Bronchial epithelial cell (primary cell): ENCODE results near the gene ANKRD11. TPM values are rescaled to one million over a fixed set of nuclear protein-coding genes. Genes with fewer than 3 reads are reported as not detected.
A peak's percentile ranks its signal among the peaks of the same experiment; 100 is the strongest.
"Not testable (repeated sequence)": the region's sequence is repeated elsewhere in the genome, so short reads cannot be mapped to it uniquely, and the experiment has no call there.

Experiments used
- DNase-seq: peaks from one replicate; pipeline ENCODE4 v3.0.0-alpha.2; 2010; ENCODE audit warnings: low read depth
- FAIRE-seq: peaks from 2 replicates; lab custom pipeline; 2011; peaks lifted over from hg19 to GRCh38; lab: Jason Lieb, UNC
- H3K27me3 ChIP-seq: 2 replicates; pipeline ENCODE4 v1.5.1; 2011; ENCODE audit warnings: low read length; ENCODE audit not compliant: control insufficient read depth, insufficient read depth
- H3K36me3 ChIP-seq: 2 replicates; pipeline ENCODE4 v1.5.1; 2011; ENCODE audit warnings: low read length; ENCODE audit not compliant: control insufficient read depth, insufficient read depth
- H3K4me3 ChIP-seq: 2 replicates; pipeline ENCODE4 v1.5.1; 2011; ENCODE audit warnings: mild to moderate bottlenecking, low read depth, low read length, control low read depth
- total RNA-seq: library from RNA; depleted of rRNA; stranded (reverse); fragments of >200 nt; gene quantifications from 2 replicates; pipeline ENCODE4 v1.2.1, GENCODE V29; 2014
- TF ChIP-seq, protein P1 (sequence below): IDR thresholded peaks from 2 replicates; pipeline ENCODE4 v1.5.1; 2011; ENCODE audit warnings: mild to moderate bottlenecking, moderate library complexity, low read length, control low read depth, inconsistent platforms; ENCODE audit not compliant: insufficient read depth, severe bottlenecking

The ANKRD11 gene
- total RNA-seq, 1 donor from 2014 or later, result 64.5 TPM

DNA sequence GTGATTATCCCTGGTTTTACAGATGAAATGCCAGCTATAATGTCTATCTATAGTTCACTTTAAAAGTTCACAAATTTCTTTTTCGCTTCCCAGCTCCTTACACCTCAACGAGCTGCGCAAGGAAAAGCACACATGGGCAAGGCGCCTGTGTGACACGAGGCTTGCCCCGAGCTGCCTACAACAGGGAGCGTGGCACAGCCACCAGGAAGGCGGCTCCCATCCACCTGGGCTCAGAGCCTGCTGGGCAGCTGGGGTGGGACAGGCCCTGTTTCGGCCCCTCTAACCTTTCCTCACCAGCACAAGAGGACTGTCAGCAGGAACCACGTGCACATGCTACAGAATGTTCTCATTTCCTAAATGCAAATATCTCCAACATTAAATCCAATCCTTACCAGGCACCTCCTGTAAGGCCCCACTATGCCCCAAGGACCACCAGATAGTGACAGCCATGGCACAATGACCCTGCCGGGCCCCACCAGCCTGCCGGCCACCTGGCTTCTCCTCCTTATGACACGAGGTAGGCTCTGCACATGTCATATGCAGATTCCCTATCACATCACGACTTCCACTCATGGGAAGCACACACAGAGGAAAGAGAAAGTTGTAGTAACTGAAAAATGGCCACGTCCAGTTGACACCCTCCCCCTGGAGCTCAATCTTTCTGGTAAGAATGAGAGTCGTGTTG is 180.8 kb downstream of the ANKRD11 start:
- FAIRE-seq, result no peak
- peaks cover 21% of the 10 kb centered on the region for H3K36me3 ChIP-seq
- no peak for DNase-seq
- H3K27me3 ChIP-seq, result no peaks in the 10 kb centered on the region
- TF ChIP-seq, protein P1, sequence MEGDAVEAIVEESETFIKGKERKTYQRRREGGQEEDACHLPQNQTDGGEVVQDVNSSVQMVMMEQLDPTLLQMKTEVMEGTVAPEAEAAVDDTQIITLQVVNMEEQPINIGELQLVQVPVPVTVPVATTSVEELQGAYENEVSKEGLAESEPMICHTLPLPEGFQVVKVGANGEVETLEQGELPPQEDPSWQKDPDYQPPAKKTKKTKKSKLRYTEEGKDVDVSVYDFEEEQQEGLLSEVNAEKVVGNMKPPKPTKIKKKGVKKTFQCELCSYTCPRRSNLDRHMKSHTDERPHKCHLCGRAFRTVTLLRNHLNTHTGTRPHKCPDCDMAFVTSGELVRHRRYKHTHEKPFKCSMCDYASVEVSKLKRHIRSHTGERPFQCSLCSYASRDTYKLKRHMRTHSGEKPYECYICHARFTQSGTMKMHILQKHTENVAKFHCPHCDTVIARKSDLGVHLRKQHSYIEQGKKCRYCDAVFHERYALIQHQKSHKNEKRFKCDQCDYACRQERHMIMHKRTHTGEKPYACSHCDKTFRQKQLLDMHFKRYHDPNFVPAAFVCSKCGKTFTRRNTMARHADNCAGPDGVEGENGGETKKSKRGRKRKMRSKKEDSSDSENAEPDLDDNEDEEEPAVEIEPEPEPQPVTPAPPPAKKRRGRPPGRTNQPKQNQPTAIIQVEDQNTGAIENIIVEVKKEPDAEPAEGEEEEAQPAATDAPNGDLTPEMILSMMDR, result no peak
- H3K4me3 ChIP-seq, result no peak overlapping the region

DNA sequence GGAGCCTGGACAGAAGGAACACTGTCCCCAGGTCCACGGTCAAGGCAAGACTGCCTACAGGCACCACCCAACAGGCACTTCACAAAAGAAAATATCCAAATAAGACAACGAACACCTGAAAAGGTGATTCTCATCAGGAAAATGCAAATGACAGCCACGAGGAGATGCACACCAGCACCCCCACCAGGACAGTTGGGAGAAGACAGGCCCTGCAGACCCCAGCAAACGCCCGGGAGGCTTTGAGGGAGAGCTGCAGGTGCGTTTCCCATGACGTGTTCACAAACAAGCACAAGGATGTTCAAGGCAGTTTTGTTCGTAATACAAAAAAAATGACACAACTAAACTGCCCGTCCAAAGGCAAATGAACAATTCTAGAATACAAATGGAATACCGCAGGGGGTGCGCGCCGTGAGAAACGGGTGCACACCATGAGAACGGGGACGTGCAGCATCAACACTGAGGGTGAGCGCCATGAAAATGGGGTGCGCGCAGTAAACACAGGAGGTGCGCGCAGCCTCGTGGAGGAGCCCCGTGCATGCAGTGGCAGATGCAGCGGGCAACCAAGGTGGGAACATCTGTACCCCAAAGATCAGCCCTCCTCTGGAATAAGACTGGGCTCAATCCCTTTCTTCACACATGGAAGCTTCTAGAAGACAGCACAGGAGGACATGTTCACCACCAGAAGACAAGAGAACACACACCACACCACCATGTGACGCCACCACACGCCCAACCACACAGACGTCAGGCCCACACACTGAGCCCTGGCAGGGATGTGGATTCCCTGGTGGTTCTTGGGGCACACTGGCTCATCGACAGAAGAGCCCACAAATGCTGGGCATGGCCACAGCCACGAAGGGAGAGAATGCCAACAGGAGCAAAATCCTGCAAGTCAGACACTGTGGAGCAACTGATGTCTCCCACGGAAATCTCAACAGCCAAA is 181.7 kb downstream of the ANKRD11 start:
- no peak overlapping the region for H3K4me3 ChIP-seq
- H3K36me3 ChIP-seq, result peaks cover 31% of the 10 kb centered on the region
- FAIRE-seq (no peak), DNase-seq (no peak)
- no peaks in the 10 kb centered on the region for H3K27me3 ChIP-seq
- TF ChIP-seq, protein P1, result peak; percentile 47

DNA sequence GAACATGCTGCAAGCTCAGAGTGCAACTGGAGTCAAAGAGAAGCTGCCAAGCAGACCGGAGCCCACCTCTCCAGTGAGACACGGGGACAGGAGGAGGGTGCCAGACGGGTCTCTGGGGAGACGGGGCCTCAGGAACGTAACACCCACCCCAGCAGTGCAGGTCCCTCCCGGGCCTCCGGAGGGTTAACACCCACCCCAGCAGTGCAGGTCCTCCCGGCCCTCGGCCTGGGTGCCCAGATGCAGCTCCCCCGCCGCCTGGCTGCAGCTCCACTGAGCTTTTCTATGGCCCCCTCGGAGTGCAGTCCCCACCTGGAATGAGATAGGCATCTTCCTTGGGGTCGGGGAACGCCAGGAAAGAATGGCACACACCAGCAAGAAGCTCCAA is 182.9 kb downstream of the ANKRD11 start:
- H3K36me3 ChIP-seq, result peaks cover 32% of the 10 kb centered on the region
- FAIRE-seq, result no peak

DNA sequence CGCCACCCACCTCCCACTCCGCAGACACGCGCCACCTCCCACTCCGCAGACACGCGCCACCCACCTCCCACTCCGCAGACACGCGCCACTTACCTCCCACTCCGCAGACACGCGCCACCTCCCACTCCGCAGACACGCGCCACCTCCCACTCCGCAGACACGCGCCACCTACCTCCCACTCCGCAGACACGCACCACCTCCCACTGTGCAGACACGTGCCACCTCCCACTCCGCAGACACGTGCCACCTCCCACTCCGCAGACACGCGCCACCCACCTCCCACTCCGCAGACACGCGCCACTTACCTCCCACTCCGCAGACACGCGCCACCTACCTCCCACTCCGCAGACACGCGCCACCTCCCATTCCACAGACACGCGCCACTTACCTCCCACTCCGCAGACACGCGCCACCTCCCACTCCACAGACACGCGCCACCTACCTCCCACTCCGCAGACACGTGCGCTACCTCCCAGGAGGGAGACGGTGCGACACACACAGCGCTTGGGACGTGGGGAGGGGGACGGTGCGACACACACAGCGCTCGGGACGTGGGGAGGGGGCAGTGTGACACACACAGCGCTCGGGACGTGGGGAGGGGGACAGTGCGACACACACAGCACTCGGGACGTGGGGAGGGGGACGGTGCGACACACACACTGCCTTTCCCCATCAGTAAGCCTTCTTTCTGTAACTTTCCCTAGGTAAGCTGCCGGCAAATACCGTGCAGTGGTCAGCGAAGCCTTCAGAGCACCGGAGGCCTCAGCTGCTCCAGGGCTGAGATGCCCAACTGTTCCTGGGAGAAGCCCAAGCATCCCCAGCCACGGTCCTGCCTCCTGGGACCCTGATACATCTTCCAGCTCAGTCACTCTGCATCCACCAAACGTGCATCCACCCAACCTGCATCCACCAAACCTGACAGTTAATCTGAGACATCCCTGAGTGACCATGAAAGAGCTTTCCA is 183.6 kb downstream of the ANKRD11 start:
- peaks cover 30% of the 10 kb centered on the region for H3K36me3 ChIP-seq
- not testable (repeated sequence) for H3K4me3 ChIP-seq, H3K27me3 ChIP-seq, DNase-seq, FAIRE-seq

More for the DNA sequence above, 182.9 kb downstream of the ANKRD11 start:
- TF ChIP-seq, protein P1, result no peak
- Histone ChIP-seq H3K4me3 (no peak overlapping the region), H3K27me3 (no peaks in the 10 kb centered on the region)
- no peak for DNase-seq

DNA sequence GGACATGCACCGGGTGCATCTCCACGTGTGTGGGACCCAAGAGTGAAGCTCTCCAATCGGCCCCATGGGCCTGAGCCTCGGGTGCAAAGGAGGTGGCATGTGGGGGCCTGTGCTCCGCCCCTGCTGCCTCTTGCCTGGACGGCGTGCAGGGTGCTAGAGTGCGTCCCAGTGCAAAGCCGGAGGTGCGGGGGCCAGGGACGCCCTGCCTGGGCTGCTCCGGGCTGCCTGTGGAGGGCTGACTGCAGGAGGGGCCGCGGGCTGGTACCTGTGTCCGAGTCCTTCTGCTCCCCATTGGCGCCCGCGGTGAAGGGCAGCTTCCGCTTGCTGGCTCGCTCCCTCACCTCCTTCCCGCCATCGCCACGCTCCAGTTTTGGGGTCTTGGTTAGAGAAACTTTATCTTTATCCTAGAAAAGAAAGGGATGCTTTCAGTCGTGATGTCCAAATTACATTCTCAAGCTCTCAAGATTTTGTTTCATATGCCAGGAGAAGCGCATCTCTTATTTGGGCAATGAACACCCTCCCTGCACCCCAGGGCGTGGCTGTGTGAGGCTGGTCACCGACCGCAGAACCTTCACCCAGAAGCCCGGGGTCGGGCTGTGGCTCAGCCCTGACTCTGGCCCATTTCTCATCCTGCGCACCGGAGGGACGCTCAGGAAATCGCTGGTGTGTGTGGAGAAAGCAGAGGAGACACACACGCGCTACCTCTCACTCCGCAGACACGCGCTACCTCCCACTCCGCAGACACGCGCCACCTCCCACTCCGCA is 185.2 kb downstream of the ANKRD11 start:
- DNase-seq, result no peak
- peaks cover 37% of the 10 kb centered on the region for H3K36me3 ChIP-seq
- TF ChIP-seq, protein P1, result no peak
- no peak for FAIRE-seq
- H3K4me3 ChIP-seq, result no peak overlapping the region
- no peaks in the 10 kb centered on the region for H3K27me3 ChIP-seq
